HepG2 (cell line): ENCODE results near the gene MED12. TPM values are rescaled to one million over a fixed set of nuclear protein-coding genes. Genes with fewer than 3 reads are reported as not detected.

Source experiments
- ATAC-seq: fragments of 200-7000 bp; cut with Tn5 transposase; 3 replicates; pipeline ENCODE4 v1.9.1; 2020; ENCODE audit warnings: mild to moderate bottlenecking, moderate library complexity
- BruUV-seq: library from RNA; stranded (reverse); fragments of 400-500 nt; replicated peaks from 2 replicates; lab custom pipeline; 2021; lab: Mats Ljungman, UMichigan
- CTCF ChIA-PET: fragments of 300-600 bp; formaldehyde crosslinking; extraction: SDS; loops from one replicate; lab custom pipeline; 2021; ENCODE audit warnings: low total read pairs, inconsistent platforms, low intra/inter-chr PET ratio; lab: Yijun Ruan, JAX
- POLR2A ChIA-PET: fragments of 350-600 bp; sonication (Branson Sonifier 250); formaldehyde crosslinking; loops from one replicate; lab custom pipeline; 2020; ENCODE audit warnings: antibody characterized with exemption, inconsistent platforms; lab: Yijun Ruan, JAX
- DNase-seq: peaks from one replicate; pipeline ENCODE4 v3.0.0-alpha.2; 2015; ENCODE audit warnings: low spot score
- FAIRE-seq: peaks from 3 replicates; lab custom pipeline; 2011; peaks lifted over from hg19 to GRCh38; lab: Jason Lieb, UNC
- H2AFZ ChIP-seq: one replicate; pipeline ENCODE4 v1.6.1; 2011; ENCODE audit warnings: low read length, inconsistent platforms
- H3K27ac ChIP-seq: fragments of 300-600 bp; 3 replicates; pipeline ENCODE4 v1.8.0; 2011; ENCODE audit warnings: mixed run types, mild to moderate bottlenecking, mixed read lengths, low read length, inconsistent platforms; ENCODE audit not compliant: insufficient read depth; ENCODE audit errors: extremely low read length
- H3K27me3 ChIP-seq, 2 experiments: fragments of 200-600 bp in 1 of 2; 2 replicates in 1 of 2; 3 replicates in 1 of 2; pipeline versions ENCODE4 v1.6.0 to v1.8.0; 2011; ENCODE audit warnings: low read length in 2 of 2, mild to moderate bottlenecking in 2 of 2, moderate library complexity in 2 of 2, inconsistent platforms in 1 of 2; ENCODE audit not compliant: insufficient read depth in 2 of 2, control insufficient read depth in 1 of 2
- H3K36me3 ChIP-seq, 2 experiments: fragments of 200-600 bp in 1 of 2; replicated peaks in 1 of 2; 2 replicates in 1 of 2; 3 replicates in 1 of 2; pipeline versions ENCODE4 v1.5.1 to v1.8.0; 2011; ENCODE audit warnings: low read length in 2 of 2, inconsistent platforms in 1 of 2; ENCODE audit not compliant: insufficient read depth in 2 of 2, control insufficient read depth in 1 of 2
- H3K4me1 ChIP-seq: 2 replicates; pipeline ENCODE4 v1.5.1; 2012; ENCODE audit warnings: low read length, inconsistent platforms; ENCODE audit not compliant: insufficient read depth
- H3K4me2 ChIP-seq: 2 replicates; pipeline ENCODE4 v1.6.0; 2011; ENCODE audit warnings: low read depth, low read length, inconsistent platforms
- H3K4me3 ChIP-seq, 3 experiments: fragments of 200-600 bp in 1 of 3; sonication (generic), shearing (Covaris generic) in 1 of 3; replicated peaks in 1 of 3; 2 replicates each; pipeline ENCODE4 v1.5.1; 2011 to 2016; ENCODE audit warnings: low read length in 3 of 3, inconsistent platforms in 2 of 3, low read depth in 2 of 3, mild to moderate bottlenecking in 2 of 3, control low read depth in 1 of 3, mixed read lengths in 1 of 3; ENCODE audit not compliant: insufficient read depth in 1 of 3
- H3K79me2 ChIP-seq: one replicate; pipeline ENCODE4 v1.6.1; 2011; ENCODE audit warnings: low read length, inconsistent platforms; ENCODE audit not compliant: insufficient read depth
- H3K9ac ChIP-seq: 2 replicates; pipeline ENCODE4 v1.6.0; 2011; ENCODE audit warnings: mild to moderate bottlenecking, low read depth, low read length, inconsistent platforms; ENCODE audit not compliant: insufficient read depth
- H3K9me3 ChIP-seq: 2 replicates; pipeline ENCODE4 v1.5.1; 2012; ENCODE audit warnings: mild to moderate bottlenecking, low read length
- H4K20me1 ChIP-seq: 2 replicates; pipeline ENCODE4 v1.6.0; 2011; ENCODE audit warnings: inconsistent platforms, mild to moderate bottlenecking, low read length, moderate library complexity; ENCODE audit not compliant: insufficient read depth
- NONO ChIP-seq, 2 experiments: fragments of 450-650 bp in 1 of 2; sonication (generic) in 1 of 2; formaldehyde crosslinking in 1 of 2; IDR thresholded peaks in 1 of 2; conservative IDR thresholded peaks in 1 of 2; 2 replicates each; pipeline versions ENCODE4 v1.6.1 to v1.8.0; 2017 to 2022; ENCODE audit warnings: mild to moderate bottlenecking in 1 of 2, missing genetic modification reagents in 1 of 2, moderate library complexity in 1 of 2
- PITX1 ChIP-seq: sonication (generic); formaldehyde crosslinking; IDR thresholded peaks from 2 replicates; pipeline ENCODE4 v1.5.1; 2020; ENCODE audit warnings: mild to moderate bottlenecking, missing genetic modification reagents
- SP5 ChIP-seq: IDR thresholded peaks from 2 replicates; pipeline ENCODE4 v1.6.1; 2016; ENCODE audit warnings: low read depth, borderline replicate concordance
- TRIM22 ChIP-seq: fragments of 450-650 bp; IDR thresholded peaks from 2 replicates; pipeline ENCODE4 v1.6.1; 2017
- ZNF281 ChIP-seq: sonication (generic); formaldehyde crosslinking; IDR thresholded peaks from 2 replicates; pipeline ENCODE4 v1.4.0; 2020; ENCODE audit warnings: missing genetic modification reagents, borderline replicate concordance
- ZNF354B ChIP-seq: sonication (generic); formaldehyde crosslinking; IDR thresholded peaks from 2 replicates; pipeline ENCODE4 v1.8.0; 2022; ENCODE audit warnings: mild to moderate bottlenecking, missing genetic modification reagents
- ZNF549 ChIP-seq: sonication (generic); formaldehyde crosslinking; IDR thresholded peaks from 2 replicates; pipeline ENCODE4 v1.5.0; 2020; ENCODE audit warnings: missing genetic modification reagents
- ZNF562 ChIP-seq: sonication (generic); formaldehyde crosslinking; IDR thresholded peaks from 2 replicates; pipeline ENCODE4 v1.8.0; 2022; ENCODE audit warnings: missing genetic modification reagents, borderline replicate concordance
- ZNF768 ChIP-seq: sonication (generic); formaldehyde crosslinking; IDR thresholded peaks from 2 replicates; pipeline ENCODE4 v1.4.0; 2020; ENCODE audit warnings: missing genetic modification reagents
- WGBS: methylation state at CpG from one replicate; pipeline ENCODE4 v1.1.6; 2017; ENCODE audit warnings: low lambda C conversion rate; 5-methylcytosine and 5-hydroxymethylcytosine counted together
- in situ Hi-C: cut with HindIII; loops from 2 replicates; pipeline ENCODE4 v1.10.0; 2017; ENCODE audit warnings: low pct_unique_long_range_greater_than_20kb; ENCODE audit not compliant: extremely low pct_ligation_motif_present
- intact Hi-C: fragments of 100-400 bp; cut with micrococcal nuclease; formaldehyde crosslinking; loops from one replicate; pipeline ENCODE4 v1.10.0; 2022; ENCODE audit not compliant: unreplicated experiment
- polyA plus RNA-seq, 8 experiments: library from polyadenylated mRNA; depleted of rRNA in 3 of 8; stranded (reverse) in 7 of 8; unstranded in 1 of 8; fragments of >200 nt; fragmentation: Illumina TruSeq in 4 of 8; extraction: Trizol in 4 of 8; gene quantifications; 2 replicates each; pipeline versions ENCODE4 v1.2.1 to v1.2.3, GENCODE V29; 2011 to 2016; ENCODE audit warnings: low read depth in 4 of 8, missing spikeins in 1 of 8, mixed read lengths in 1 of 8; ENCODE audit not compliant: insufficient read depth in 1 of 8
- total RNA-seq, 5 experiments: library from RNA; depleted of rRNA; stranded (reverse); fragments of >200 nt; fragmentation: Illumina TruSeq; extraction: Trizol; gene quantifications; 2 replicates each; pipeline ENCODE4 v1.2.3, GENCODE V29; 2016; ENCODE audit warnings: low read depth in 1 of 5
- TF ChIP-seq, protein P1 (sequence below): sonication (generic); formaldehyde crosslinking; IDR thresholded peaks from 2 replicates; pipeline ENCODE4 v1.4.0; 2020; ENCODE audit warnings: missing genetic modification reagents

The MED12 gene
- total and polyA plus RNA-seq, 2 of the 13 experiments (the other 11 are each of a cell fraction or from before 2014, with no cell fraction given) = 9.4 to 15.0 TPM

- H3K79me2 ChIP-seq = no peaks in the 10 kb centered on the region
- no peak overlapping the region for H3K9ac ChIP-seq
- H3K27ac ChIP-seq = no peak overlapping the region
- no peak overlapping the region for H3K4me3 ChIP-seq
- CTCF ChIA-PET = no interaction called here
- ATAC-seq = no peak
- no peaks in the 10 kb centered on the region for H3K9me3 ChIP-seq
- H3K4me1 ChIP-seq = peaks cover 39% of the 10 kb centered on the region
- H3K4me2 ChIP-seq = no peak overlapping the region
- no peaks in the 10 kb centered on the region for H4K20me1 ChIP-seq
- H3K27me3 ChIP-seq = no peaks in the 10 kb centered on the region
- no TSS peak for BruUV-seq
- H3K36me3 ChIP-seq = no peaks in the 10 kb centered on the region
- in situ Hi-C loops (no loop called here), intact Hi-C loops (no loop called here)
- TF ChIP-seq ZNF768 (no peak), ZNF549 (CRISPR knock-in tag) (no peak)
- no peak for DNase-seq
- no peak overlapping the region for H2AFZ ChIP-seq
- 89% methylated on average over 1 of the region's 3 CpGs for WGBS
- no peak for FAIRE-seq
- POLR2A ChIA-PET = interaction anchor here (2.8 kb wide), 1 partner anchor 16 kb away, joined by 14 read pairs; the partner anchor contains the start of gene MED12
Observed at GRCh38 chrX:71102292-71102691, 16.1 kb upstream of the MED12 start.

DNA sequence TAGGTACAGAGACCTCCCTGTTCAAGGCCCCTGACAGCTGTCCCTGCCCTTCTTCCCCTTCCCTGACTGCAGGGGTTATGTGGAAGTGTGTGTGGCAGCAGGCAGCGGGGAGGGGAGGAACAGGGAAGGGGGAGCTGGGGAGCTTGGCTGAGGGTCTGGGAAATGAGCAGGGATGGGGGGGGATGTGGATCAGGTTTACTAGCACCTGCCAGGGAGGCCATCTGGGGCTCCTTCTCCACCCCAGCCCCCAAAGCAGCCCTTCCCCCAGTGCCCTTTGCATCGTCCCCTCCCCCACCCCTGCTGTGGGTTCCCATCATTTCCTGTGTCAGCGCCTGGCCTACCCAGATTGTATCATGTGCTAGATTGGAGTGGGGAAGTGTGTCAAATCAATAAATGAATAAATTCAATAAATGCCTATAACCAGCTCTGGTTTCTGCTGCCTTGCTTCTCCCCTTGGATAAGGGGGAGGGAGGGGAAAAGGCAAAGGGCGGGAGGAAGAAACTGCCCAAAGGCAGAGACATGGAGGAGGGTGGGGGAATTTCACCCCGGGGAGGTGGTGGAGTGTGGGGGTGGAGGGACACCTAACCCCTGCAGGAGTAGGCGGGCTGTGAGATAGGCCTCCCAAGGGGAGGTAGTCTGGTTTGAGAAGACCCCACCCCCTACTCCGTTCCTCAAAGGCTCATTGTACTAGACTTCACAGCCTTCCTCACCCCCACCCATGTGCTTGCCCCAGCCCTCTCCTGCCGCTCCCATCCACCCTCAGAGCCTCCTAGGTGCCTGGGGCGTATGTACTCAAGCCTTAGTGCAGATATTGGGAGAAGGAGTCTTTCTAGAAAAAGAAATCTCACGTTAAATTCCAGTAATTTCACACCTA lies 15.0 kb upstream of the MED12 start:
- no peaks in the 10 kb centered on the region for H3K9me3 ChIP-seq
- no peak overlapping the region for H2AFZ ChIP-seq
- ChIA-PET CTCF (no interaction called here), POLR2A (interaction anchor here (2.8 kb wide), 1 partner anchor 15 kb away, joined by 14 read pairs; the partner anchor contains the start of gene MED12)
- peaks cover 29% of the 10 kb centered on the region for H3K4me1 ChIP-seq
- no peak for DNase-seq
- no TSS peak for BruUV-seq
- 39% methylated on average over 6 of the region's 10 CpGs for WGBS
- H3K4me3 ChIP-seq = peak overlapping the region in 1 of 3 experiments; percentile 23; a peak in 2 of 6 replicates
- peak overlapping the region; percentile 18 for H3K27ac ChIP-seq
- no peak overlapping the region for H3K9ac ChIP-seq
- in situ Hi-C loops = no loop called here
- TF ChIP-seq NONO (IDR thresholded peaks at IDR 0.05) = no peak
- no peak for TF ChIP-seq NONO (CRISPR knock-in tag; conservative IDR thresholded peaks at IDR 0.05)
- no peak for TF ChIP-seq ZNF354B
- TF ChIP-seq TRIM22 = no peak
- TF ChIP-seq, protein P1, sequence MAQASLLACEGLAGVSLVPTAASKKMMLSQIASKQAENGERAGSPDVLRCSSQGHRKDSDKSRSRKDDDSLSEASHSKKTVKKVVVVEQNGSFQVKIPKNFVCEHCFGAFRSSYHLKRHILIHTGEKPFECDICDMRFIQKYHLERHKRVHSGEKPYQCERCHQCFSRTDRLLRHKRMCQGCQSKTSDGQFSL = no peak
- no peak for TF ChIP-seq ZNF562 (CRISPR knock-in tag)
- no peak for TF ChIP-seq PITX1 (CRISPR knock-in tag)
- TF ChIP-seq ZNF281 (CRISPR knock-in tag) = peak; percentile 74
- TF ChIP-seq SP5 (CRISPR knock-in tag) = no peak
- TF ChIP-seq, all 625 proteins: peak for 1
- Histone ChIP-seq H4K20me1 (no peaks in the 10 kb centered on the region), H3K79me2 (no peaks in the 10 kb centered on the region), H3K36me3 (no peaks in the 10 kb centered on the region), H3K27me3 (no peaks in the 10 kb centered on the region), H3K4me2 (peak overlapping the region; percentile 58)
- peak; percentile 44 for FAIRE-seq
- intact Hi-C loops = no loop called here
- ATAC-seq = peak; percentile 57
